Kidney glomerular epithelial cell (primary cell): ENCODE data around the gene MBIP.
"Not testable (repeated sequence)": the region's sequence is repeated elsewhere in the genome, so short reads cannot be mapped to it uniquely, and the experiment has no call there.

Experiments used
- DNase-seq: peaks from one replicate; lab custom pipeline; 2025; lab: John Stamatoyannopoulos, UW

MBIP gene

GRCh38 chr14:36320200-36320896 lies at the start of gene MBIP:
Gene MBIP (minus strand): TSS chr14:36320637. CDS start chr14:36320588, 49 bp downstream.
- peak; percentile 93 for DNase-seq

GRCh38 chr14:36367985-36368774 lies 47.7 kb upstream of the MBIP start:
- DNase-seq = no peak

DNA sequence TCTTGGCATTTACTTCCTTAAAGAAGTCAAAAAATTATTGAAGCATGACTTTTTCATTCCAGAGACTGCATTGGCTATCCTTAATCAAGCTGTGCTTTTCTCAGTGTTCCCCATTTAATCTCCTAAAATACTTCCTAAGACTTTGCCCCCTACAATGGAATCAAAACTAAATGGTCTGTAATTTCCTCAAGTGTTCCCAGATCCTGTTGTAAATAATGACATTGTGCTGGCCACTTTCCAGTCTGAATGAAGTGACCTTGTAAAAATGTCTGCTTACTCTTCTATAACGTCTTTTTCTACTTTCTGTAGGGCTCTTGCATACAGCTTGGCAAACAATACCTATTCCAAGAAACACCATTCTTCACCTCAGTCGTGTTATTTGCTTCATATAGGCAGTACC lies 45.3 kb upstream of the MBIP start:
- no peak for DNase-seq

GRCh38 chr14:36363704-36364103 lies 43.3 kb upstream of the MBIP start:
- DNase-seq = no peak

GRCh38 chr14:36362648-36363047 lies 42.2 kb upstream of the MBIP start:
- DNase-seq = no peak

DNA sequence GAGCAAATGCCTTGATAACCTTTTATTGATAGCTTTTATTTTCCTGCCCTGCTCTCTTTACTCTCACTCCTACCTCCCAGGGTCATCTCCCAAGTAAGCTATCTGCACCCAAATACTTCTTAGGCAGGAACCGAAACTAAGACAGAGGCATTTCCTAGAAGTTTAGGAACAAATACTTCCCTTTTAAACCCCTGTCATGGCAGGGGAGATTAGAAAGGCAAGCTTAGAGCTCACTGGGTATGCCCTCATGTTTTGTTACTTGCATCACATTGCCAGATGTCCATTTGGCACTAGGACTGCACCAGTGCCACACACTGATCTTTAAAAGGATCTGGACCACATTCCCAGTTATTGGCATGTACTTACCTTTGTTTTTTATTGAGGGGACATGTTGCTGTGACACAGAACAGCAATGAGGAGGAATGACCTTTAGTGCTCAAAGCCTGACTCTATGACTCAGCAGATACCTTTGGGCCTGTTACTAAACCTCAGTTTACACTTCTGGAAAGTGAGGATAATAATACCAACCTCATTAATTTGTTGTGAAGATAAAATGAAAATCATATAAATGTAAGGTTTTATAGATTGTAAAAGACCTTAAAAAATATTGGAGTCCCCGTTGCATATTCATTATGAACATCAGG lies 40.9 kb upstream of the MBIP start:
- DNase-seq = no peak

GRCh38 chr14:36356862-36357261 lies 36.4 kb upstream of the MBIP start:
- no peak for DNase-seq

- no peak for DNase-seq
Measured at GRCh38 chr14:36346052-36346451, 25.6 kb upstream of the MBIP start.

- DNase-seq = peak; percentile 64
Measured at GRCh38 chr14:36344211-36344610, 23.8 kb upstream of the MBIP start.

DNA sequence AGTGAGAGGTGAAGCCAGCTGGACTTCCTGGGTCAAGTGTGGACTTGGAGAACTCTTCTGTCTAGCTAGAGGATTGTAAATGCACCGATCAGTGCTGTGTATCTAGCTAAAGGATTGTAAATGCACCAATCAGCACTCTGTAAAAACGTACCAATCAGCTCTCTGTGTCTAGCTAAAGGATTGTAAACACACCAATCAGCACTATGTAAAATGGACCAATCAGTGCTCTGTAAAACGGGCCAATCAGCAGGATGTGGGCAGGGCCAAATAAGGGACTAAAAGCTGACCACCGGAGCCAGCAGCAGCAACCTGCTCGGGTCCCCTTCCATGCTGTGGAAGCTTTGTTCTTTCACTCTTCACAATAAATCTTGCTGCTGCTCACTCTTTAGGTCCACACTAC lies 21.4 kb upstream of the MBIP start:
- DNase-seq = not testable (repeated sequence)

DNA sequence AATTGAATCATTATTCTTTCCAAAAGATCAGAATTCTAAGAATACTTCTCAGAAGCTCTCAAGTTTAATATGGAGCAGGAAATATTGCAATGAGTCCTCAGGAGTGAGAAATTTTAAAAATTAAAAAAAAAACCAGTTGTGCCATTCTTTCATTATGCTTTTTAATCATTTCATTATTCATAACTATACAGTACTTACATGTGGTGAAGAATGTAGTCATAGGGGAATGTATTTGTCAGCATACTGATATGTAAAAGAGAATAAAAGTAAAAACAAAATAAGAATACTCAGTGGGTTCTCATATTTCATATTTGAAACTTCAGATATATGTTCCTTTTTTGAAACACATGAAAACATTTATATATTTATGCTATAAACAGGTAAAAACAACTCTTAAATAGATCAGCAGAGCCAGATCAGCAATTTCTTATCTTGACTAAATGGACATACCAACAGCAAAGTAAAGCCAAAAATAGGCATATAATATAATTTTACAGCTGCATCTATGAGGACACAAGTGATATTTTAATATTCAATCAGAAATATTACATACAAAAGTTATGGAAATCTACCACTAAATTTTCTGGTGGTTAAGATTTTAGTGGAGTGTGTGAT lies 19.9 kb upstream of the MBIP start:
- DNase-seq = no peak

DNA sequence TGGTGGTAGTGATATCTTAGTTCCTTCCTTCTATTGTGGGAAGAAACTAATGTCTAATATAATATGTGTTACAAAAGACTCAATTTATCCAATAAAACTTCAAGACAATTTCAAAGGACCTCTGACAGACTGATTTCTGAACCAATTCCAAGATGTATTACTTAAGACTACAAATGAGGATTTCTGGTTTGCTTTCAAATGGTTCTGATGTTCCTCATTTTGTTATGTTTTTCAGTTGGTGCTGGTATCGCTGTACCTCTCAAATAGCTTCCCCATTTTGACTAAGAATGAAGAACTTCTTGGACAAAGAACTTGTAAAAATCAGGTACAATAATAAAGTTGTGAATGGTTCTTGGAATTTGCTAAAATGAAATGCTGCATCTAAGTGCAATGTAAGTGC lies 19.4 kb upstream of the MBIP start:
- DNase-seq = no peak

DNA sequence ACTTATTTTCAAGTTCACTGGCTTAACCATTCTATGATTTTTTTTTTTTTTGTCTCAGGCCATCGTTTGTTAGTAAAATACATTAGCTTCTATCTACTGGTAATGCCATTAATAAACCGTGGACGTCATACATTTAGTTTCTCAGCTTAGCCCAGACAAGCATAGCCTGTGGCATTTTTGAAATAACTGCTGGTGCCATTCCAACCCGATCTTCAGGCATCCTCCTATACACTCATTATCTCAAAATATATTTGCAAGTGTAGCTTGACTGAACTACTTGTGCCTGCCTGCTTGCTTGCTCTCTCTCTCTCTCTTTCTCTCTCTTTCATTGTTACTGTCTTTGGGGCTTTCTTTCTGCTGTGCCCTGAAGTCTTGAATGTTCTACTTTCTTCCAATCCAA lies 12.7 kb upstream of the MBIP start:
- DNase-seq = no peak

DNA sequence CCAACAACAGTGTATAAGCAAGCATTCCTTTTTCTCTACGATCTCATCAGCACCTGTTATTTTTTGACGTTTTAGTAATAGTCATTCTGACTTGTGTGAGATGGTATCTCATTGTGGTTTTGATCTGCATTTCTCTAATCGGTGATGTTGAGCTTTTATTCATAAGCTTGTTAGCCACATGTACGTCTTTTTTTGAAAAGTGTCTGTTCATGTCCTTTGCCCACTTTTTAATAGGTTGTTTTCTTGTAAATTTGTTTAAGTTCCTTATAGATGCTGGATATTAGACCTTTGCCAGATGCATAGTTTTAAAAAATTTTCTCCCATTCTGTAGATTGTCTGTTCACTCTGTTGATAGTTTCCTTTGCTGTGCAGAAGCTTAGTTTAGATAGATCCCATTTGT lies 7.1 kb upstream of the MBIP start:
- DNase-seq = not testable (repeated sequence)

DNA sequence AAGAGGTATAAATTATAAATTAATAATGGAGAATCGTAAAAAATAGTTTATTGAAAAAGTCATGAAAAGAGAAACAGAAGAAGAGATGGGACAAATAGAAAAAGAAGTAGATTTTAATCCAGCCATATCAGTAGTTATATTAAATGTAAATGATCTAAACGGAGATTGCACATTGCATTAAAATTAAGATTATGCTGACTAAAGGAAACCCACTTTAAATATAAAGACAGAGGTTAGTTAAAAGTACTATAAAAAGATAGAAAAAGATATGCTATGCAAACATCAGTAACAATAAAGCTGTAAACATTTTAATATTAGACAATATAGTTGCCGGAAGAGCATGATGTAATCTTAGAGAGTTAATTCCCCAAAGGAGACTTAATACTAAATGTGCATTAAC lies 5.4 kb upstream of the MBIP start:
- DNase-seq = no peak

GRCh38 chr14:36324897-36325296 lies 4.5 kb upstream of the MBIP start:
- no peak for DNase-seq

GRCh38 chr14:36320897-36321381 lies 502 bp upstream of the MBIP start:
- no peak for DNase-seq

DNA sequence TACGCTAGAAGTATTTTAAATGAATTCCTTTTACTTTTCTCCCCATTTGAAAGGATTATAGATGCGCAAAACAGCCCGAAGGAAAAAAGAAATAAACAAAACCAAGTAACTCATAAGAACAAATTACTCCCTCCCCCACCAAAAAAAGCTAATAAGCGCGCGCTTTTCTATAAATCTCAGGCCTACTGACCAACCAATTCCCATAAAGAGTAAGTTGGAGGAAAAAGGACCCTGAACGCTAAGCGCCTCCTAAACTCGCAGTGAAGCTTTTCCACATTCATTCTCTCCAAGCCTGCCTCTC lies 588 bp downstream of the MBIP start:
- DNase-seq = no peak

- no peak for DNase-seq
Measured at GRCh38 chr14:36317650-36318049, 2.8 kb downstream of the MBIP start.

DNA sequence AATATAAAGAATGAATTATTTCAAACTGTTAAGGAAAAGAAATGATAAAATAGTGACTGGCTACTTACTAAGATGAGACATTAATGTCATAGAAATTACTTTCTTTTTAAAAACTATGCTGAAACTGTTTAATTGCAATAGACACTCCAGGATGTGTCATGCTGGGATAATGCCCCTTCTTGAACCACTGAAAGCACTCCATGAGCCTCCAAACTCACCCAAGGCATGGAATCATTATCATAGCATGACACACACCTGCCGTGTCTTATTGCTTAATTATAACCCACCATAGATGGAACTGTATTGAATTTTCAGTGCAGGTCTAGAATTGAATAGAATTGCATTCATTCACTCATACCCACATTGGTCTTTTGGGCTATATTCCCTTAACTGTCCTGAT lies 4.3 kb downstream of the MBIP start:
- no peak for DNase-seq

GRCh38 chr14:36315159-36315853 lies 5.1 kb downstream of the MBIP start:
- DNase-seq = no peak

DNA sequence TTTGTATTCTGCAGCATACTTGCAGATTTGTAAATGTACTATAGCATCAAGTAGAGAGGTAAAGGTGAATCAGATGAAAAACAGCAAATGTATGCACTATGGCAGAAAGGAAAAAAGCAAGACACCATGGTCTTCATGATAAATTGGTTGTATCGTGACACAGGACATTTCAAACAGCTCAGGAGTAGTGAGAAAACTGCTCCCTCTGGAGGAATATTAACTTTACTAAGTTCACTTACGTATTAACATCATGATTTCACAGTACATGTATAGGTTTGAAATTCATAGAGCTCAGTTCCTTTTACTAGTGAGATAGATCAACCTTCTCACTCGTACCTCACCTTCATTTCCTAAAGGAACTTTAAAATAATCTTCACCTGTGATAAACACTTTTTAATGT lies 6.5 kb downstream of the MBIP start:
- no peak for DNase-seq
